GM13977 (cell line): ENCODE data around the gene CLIC1.

ENCODE experiments used
- DNase-seq: peaks from one replicate; pipeline ENCODE4 v3.0.0; 2012; ENCODE audit warnings: low spot score
- CTCF ChIP-seq: IDR thresholded peaks from 2 replicates; pipeline ENCODE4 v1.5.1; 2012; ENCODE audit warnings: mild to moderate bottlenecking, control low read depth; ENCODE audit not compliant: insufficient read depth; ENCODE audit errors: extremely low read depth, missing control alignments
- in situ Hi-C: fragments of 300-500 bp; cut with MboI; formaldehyde crosslinking; loops from one replicate; pipeline ENCODE4 v1.12.0; 2022; ENCODE audit warnings: low sequenced_read_pairs, low pct_unique_long_range_greater_than_20kb, mixed read lengths, inconsistent platforms; ENCODE audit not compliant: unreplicated experiment

Gene CLIC1

GRCh38 chr6:31723245-31723979, 12.9 kb downstream of the CLIC1 start, which contains the start of gene MPIG6B:
Gene MPIG6B (plus strand): TSS chr6:31723373. CDS start chr6:31723384, 11 bp downstream.
- in situ Hi-C loops = no loop called here
- DNase-seq = no peak
- no peak for TF ChIP-seq CTCF

GRCh38 chr6:31722173-31722572, 14.2 kb downstream of the CLIC1 start:
- in situ Hi-C loops = no loop called here
- DNase-seq = no peak
- TF ChIP-seq CTCF = no peak

DNA sequence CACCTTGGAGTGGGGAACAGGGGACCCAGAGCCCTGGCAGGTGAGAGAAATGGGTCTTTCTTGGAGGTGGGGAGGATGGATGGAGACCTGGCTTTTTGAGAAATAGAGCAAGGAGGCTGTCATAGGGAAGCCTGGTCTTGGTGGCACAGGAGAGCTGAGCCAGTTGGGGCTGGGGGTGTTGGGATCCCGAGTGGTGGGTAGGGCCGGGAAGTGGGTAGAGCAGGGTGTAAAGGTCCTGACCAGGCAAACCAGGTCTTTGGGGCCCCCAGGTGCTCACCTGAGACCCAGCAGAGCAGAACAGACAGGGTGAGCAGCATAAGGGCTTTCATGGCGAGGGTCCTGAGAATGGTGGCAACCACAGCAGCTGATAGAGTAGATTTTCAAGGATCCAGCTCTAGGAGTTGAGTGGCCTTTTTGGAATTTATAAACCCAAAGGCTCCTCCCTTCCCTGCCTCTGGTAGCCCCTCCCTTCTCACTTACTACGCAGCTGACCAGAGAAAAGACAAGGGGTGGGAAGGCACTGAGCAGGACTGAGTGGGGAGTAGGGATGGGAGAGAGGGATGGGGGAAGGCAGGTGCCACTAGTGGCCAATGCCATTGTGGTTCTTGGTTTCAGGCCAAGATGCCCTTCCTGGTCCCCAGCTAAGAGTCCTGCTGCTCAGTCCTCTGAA, 14.8 kb downstream of the CLIC1 start, which contains the start of gene LY6G6C:
Gene LY6G6C (minus strand): TSS at position 396 of the 670 bp plus-strand sequence. CDS start 67 bp downstream, at position 329.
- in situ Hi-C loops = no loop called here
- TF ChIP-seq CTCF = no peak

DNA sequence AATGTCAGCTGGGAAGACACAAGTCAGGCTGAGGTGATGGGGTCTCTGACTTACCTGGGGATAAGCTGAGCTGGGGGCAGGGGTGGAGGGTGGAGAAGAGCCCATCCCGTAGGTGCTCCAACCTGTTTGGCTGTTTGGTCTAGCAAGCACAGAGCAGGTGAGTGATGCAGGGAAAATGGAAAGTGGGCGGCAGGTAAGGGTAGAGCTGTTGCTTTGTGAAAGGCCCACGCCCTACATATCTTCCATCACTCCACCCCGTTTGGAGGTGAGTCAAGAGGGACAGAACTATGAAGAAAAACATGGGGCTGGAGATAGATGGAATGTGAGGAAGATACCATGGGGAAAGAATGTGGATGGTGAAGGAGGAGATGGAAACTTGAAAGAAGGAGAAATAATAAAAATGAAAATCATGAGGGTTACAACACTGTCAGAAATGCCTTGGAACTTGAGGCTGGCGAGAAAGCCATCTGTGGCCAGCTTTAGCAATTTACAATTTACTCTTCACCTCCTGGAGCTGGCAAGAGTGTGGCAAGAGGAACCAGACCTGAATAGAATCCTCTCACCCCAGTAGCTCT, 16.0 kb downstream of the CLIC1 start:
- TF ChIP-seq CTCF = no peak
- in situ Hi-C loops = no loop called here
- DNase-seq = no peak

More for the DNA sequence above, 14.8 kb downstream of the CLIC1 start, which contains the start of gene LY6G6C:
- no peak for DNase-seq

DNA sequence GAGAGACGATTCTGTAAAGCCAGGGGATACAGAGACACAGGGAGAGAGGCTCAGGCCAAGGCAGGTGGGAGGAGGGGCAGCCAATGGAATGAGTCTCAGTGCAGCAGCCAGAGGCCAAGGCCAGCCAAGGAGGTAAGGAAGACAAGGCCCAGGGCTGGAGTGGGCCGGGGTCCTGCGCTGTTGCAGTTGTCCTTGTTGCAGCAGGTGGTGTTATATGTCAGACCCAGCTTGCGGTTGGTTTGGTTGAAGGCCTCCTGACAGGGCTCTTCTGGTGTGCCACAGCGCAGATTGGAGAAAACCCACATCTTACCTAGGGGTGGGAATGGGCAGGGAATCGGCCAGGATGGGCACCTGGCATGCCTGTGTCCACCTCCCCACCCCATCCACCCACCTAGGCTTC, 17.3 kb downstream of the CLIC1 start:
- in situ Hi-C loops = no loop called here
- no peak for TF ChIP-seq CTCF
- DNase-seq = no peak

DNA sequence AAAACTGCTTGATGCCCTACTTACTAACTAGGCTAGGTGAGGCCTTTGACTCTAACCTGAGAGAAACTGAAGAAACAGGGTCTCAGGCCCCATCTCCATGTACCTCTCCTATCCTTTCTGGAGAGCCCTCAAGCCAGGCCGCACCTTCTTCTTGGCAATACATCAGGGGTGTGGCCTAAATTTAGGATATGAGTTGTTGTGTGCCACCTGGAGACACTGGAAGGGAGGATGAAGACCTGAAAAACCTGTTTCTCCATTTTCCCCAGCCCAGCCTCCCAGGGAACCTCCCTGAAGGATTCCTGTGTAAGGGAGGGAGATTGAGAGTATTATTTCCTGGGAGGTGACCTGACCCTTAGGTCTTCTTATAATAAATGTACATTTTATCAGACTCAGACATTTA, 18.1 kb downstream of the CLIC1 start:
- no peak for DNase-seq
- TF ChIP-seq CTCF = no peak
- in situ Hi-C loops = no loop called here
